T-helper 9 cell (primary cell): ENCODE measurements around the gene HPN.
A peak's percentile ranks its signal among the peaks of the same experiment; 100 is the strongest.

Experiments
- DNase-seq: peaks from one replicate; pipeline ENCODE4 v3.0.0-alpha.2; 2020

HPN gene

GRCh38 chr19:35065574-35065973 lies 24.1 kb downstream of the HPN start:
- DNase-seq, result no peak

GRCh38 chr19:35066121-35066520 lies 24.6 kb downstream of the HPN start:
- DNase-seq, result no peak

DNA sequence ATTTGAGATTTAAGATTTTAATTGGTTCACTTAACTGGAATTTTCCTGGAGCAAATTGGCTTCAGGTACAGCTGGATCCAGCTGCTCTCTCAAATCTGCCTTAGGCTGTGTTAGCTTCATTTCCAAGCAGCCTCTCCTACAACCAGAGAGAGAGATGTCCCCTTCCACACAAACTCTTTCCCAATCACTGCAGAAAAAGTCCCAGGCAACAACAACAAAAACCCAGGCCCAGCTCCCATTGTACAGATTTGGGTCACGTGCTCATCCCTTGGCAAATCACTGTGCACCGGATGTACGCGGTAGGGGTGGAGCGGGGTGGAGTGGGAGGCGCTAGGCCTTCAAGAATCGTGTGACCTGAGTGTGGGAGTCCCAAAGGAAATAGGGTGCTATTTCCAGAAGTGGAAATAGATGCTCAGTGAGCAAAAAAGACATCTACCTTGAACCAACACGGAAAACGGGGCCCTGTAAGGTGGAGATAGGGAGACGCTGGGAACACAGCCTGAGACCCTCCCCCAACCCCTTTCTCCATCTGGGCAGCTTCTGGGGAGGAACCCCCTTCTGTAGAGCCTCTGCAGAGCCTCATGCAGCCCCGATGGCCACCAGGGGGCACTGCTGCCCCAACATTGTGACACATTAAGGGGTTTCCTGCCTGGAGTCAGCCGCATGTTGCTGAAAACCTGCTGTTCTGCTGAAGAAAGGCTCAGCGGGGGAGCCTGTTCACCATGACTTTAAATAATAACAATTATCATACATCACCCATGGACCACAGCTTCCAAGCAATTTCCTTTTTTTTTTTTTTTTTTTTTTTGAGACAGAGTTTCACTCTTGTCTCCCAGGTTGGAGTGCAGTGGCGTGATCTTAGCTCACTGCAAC lies 25.4 kb downstream of the HPN start:
- peak; percentile 91 for DNase-seq

DNA sequence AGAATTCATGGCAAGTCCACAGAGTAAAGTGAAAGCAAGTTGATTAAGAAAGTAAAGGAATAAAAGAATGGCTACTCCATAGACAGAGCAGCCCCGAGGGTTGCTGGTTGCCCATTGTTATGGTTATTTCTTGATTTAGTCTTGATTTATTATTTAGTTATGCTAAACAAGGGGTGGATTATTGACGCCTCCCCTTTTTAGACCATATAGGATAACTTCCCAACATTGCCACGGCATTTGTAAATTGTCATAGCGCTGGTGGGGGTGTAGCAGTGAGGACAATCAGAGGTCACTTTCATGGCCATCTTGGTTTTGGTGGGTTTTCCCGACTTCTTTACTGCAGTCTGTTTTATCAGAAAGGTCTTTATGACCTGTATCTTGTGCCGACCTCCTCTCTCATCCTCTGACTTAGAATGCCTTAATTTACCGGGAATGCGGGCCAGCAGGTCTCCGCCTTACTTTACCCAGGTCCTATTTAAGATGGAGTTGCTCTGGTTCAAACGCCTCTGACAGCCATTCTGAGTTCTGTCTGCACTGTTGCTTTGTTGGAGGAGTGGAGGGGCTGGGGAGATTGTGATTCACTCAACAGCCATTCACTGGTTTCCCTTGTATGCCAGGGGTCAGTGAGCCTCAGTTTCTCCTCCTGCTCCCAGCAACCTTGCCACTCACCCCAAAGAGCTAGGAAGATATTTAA lies 27.6 kb downstream of the HPN start:
- no peak for DNase-seq

DNA sequence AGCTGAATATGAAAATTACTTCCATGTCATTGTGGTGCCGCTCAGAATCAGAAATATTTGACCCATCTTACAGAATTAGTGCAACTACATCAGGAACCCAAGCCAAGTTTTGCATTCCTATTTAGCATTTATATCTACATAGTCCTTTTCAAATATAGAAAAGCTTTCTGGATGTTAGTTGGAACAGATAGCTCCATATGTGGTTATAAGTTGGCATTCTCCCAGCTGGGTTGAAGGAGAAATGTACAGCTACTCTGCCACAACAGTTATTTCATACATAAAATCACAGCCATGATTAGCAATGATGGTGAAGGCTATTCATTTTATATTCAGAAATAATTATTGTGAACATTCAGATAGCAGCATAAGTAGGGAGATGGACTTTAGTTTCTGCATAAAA lies 28.2 kb downstream of the HPN start:
- no peak for DNase-seq

GRCh38 chr19:35070471-35070870 lies 28.9 kb downstream of the HPN start:
- no peak for DNase-seq

- no peak for DNase-seq
Observed at GRCh38 chr19:35073516-35073915, 32.0 kb downstream of the HPN start.

- DNase-seq, result no peak
Observed at GRCh38 chr19:35073941-35074340, 32.4 kb downstream of the HPN start.

GRCh38 chr19:35074426-35075201 lies 33.1 kb downstream of the HPN start:
- no peak for DNase-seq

- no peak for DNase-seq
Observed at GRCh38 chr19:35075202-35076025, 33.9 kb downstream of the HPN start.

DNA sequence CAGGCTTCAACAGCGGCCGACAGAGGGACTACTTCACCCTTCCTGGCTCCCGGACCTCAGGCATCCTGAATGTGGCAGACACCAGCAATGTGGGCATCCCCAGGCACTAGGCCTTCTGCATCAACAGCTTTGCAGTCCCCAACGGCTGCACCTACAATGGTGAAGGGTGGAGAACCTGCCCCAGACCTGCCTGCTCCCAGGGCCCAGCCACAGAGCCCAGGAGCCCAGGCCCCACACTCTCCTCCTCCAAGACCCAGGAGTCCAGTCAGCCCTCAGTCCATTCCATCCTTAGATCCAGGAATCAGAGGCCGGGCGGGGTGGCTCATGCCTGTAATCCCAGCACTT lies 34.5 kb downstream of the HPN start:
- no peak for DNase-seq

GRCh38 chr19:35076657-35077056 lies 35.1 kb downstream of the HPN start:
- DNase-seq, result no peak

GRCh38 chr19:35077411-35078223 lies 36.1 kb downstream of the HPN start:
- DNase-seq, result no peak

DNA sequence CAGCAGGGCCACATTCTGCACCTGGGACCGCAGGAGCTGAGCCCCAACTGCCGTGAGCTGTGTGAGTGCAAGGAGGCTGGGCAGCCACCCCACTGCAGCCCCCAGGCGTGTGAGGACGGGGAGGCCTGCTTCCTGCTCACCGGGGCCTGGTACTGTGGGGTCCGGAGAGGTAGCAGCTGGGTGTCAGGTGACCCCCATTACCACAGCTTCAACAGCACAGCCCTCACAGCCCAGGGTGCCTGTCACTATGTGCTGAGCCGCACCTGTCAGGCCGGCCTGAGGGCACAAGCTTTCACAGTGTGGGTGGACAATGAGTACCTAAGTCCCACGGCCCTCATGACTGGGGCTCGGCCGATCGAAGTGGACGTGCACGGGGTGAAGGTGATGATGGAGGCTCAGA lies 38.3 kb downstream of the HPN start:
- no peak for DNase-seq

GRCh38 chr19:35080613-35081170 lies 39.2 kb downstream of the HPN start:
- no peak for DNase-seq

- no peak for DNase-seq
Observed at GRCh38 chr19:35081201-35081600, 39.7 kb downstream of the HPN start.

GRCh38 chr19:35083691-35084508 lies 42.4 kb downstream of the HPN start:
- DNase-seq, result no peak

- no peak for DNase-seq
Observed at GRCh38 chr19:35084509-35084762, 42.9 kb downstream of the HPN start.

- DNase-seq, result no peak
Observed at GRCh38 chr19:35085947-35086346, 44.4 kb downstream of the HPN start.

DNA sequence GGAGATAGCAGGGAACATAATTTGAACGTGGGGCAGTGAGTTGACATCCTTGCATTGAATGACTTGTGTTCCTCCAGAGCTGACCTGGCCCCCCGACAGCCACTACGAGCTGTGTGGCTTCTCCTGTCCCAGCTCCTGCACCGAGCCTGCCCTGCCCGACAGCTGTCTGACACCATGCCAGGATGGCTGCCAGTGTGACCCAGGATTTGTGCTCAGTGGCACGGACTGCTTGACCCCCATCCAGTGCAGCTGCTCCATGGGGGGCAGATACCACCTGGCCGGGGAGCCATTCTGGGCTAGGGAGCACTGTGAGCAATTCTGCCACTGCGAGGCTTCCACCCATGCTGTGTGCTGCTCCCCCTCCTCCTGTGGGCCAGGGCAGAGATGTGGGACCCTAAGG lies 44.9 kb downstream of the HPN start:
- DNase-seq, result no peak

DNA sequence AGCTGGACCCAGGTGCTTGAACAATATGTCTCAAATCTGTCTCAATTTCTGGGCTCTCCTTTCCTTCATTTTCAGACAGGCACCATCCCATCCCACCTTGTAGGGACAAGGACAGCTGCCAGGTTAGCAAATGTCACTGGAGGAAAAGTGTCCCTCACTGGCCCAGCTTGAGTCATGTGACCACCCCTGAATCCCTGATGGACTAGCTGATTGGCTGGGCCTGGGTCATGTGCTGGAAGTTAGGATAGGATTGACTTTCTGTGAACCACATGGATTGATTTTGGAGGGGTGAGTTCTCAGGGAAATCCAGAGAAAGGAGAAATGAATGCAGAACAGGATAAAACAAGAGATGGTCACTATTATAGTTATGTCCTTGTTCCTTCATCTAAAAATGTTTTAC lies 45.9 kb downstream of the HPN start:
- no peak for DNase-seq
